Cardiac muscle cell (in vitro differentiated cells and primary cell): ENCODE data around the gene KLK8. TPM values are rescaled to one million over a fixed set of nuclear protein-coding genes. Genes with fewer than 3 reads are reported as not detected.

Source experiments
- DNase-seq, 2 donors: peaks; one replicate each; pipeline versions ENCODE4 v3.0.0 to v3.0.0-alpha.2; 2010 to 2017; ENCODE audit warnings: low read depth in 1 of 2, low spot score in 1 of 2
- H3K27ac ChIP-seq: fragments of 200-600 bp; sonication (generic); 2 replicates; pipeline ENCODE4 v1.5.1; 2016
- H3K27me3 ChIP-seq: fragments of 200-600 bp; sonication (generic); 2 replicates; pipeline ENCODE4 v1.6.0; 2016; ENCODE audit warnings: control low read depth
- H3K36me3 ChIP-seq: fragments of 200-600 bp; sonication (generic); 2 replicates; pipeline ENCODE4 v1.5.1; 2016; ENCODE audit warnings: control low read depth
- H3K4me1 ChIP-seq: fragments of 200-600 bp; sonication (generic); 2 replicates; pipeline ENCODE4 v1.8.1; 2017; ENCODE audit warnings: low read depth, mild to moderate bottlenecking, mixed run types
- H3K4me3 ChIP-seq: fragments of 200-600 bp; sonication (generic); 2 replicates; pipeline ENCODE4 v1.5.1; 2016; ENCODE audit warnings: mild to moderate bottlenecking
- H3K9me3 ChIP-seq: fragments of 200-600 bp; sonication (generic); 2 replicates; pipeline ENCODE4 v1.5.1; 2017; ENCODE audit warnings: low read depth, mild to moderate bottlenecking, control low read depth
- CTCF ChIP-seq: IDR thresholded peaks from 2 replicates; pipeline ENCODE4 v1.5.1; 2012; ENCODE audit warnings: low read depth, mild to moderate bottlenecking, low read length
- polyA plus RNA-seq: library from polyadenylated mRNA; unstranded; fragments of >200 nt; fragmentation: Nextera tagmentation; extraction: Ambion mirVana; gene quantifications from 2 replicates; pipeline ENCODE4 v1.2.1, GENCODE V29; 2016
- total RNA-seq: library from RNA; depleted of rRNA; stranded (reverse); fragments of >200 nt; gene quantifications from 2 replicates; pipeline ENCODE4 v1.2.3, GENCODE V29; 2016

The KLK8 gene
- total and polyA plus RNA-seq, 2 experiments from 2014 or later: not detected

- Histone ChIP-seq H3K4me1 (no peaks in the 10 kb centered on the region), H3K27me3 (peaks cover 34% of the 10 kb centered on the region), H3K36me3 (no peaks in the 10 kb centered on the region), H3K27ac (no peak within 1 kb of the TSS), H3K4me3 (no peak within 1 kb of the TSS), H3K9me3 (no peaks in the 10 kb centered on the region)
- no peak for DNase-seq
- TF ChIP-seq CTCF: no peak
Observed at GRCh38 chr19:50983625-50984292, 17.6 kb downstream of the KLK8 start, which contains the start of gene KLK7. TSS of gene KLK7 (minus strand) at chr19:50983917. CDS start at chr19:50982399, 1,518 bp downstream.

GRCh38 chr19:50982186-50982585 lies 19.2 kb downstream of the KLK8 start:
- Histone ChIP-seq H3K27me3 (peaks cover 29% of the 10 kb centered on the region), H3K9me3 (no peaks in the 10 kb centered on the region), H3K4me1 (no peaks in the 10 kb centered on the region), H3K27ac (no peak overlapping the region), H3K4me3 (no peak overlapping the region), H3K36me3 (no peaks in the 10 kb centered on the region)
- no peak for TF ChIP-seq CTCF
- DNase-seq: no peak

- no peak overlapping the region for H3K4me3 ChIP-seq
- no peak overlapping the region for H3K27ac ChIP-seq
- no peak for DNase-seq
- no peaks in the 10 kb centered on the region for H3K4me1 ChIP-seq
- peaks cover 28% of the 10 kb centered on the region for H3K27me3 ChIP-seq
- no peaks in the 10 kb centered on the region for H3K36me3 ChIP-seq
- no peaks in the 10 kb centered on the region for H3K9me3 ChIP-seq
- TF ChIP-seq CTCF: no peak
Observed at GRCh38 chr19:50981587-50982146, 19.7 kb downstream of the KLK8 start.

- DNase-seq: no peak
Observed at GRCh38 chr19:50980208-50980607, 21.2 kb downstream of the KLK8 start.

GRCh38 chr19:50979758-50980157 lies 21.6 kb downstream of the KLK8 start:
- no peaks in the 10 kb centered on the region for H3K4me1 ChIP-seq

More at GRCh38 chr19:50980208-50980607, 21.2 kb downstream of the KLK8 start:
- Histone ChIP-seq H3K4me3 (no peak overlapping the region), H3K27ac (no peak overlapping the region), H3K36me3 (no peaks in the 10 kb centered on the region), H3K4me1 (no peaks in the 10 kb centered on the region), H3K9me3 (no peaks in the 10 kb centered on the region), H3K27me3 (peaks cover 18% of the 10 kb centered on the region)
- TF ChIP-seq CTCF: no peak

More at GRCh38 chr19:50979758-50980157, 21.6 kb downstream of the KLK8 start:
- Histone ChIP-seq H3K4me3 (no peak overlapping the region), H3K9me3 (no peaks in the 10 kb centered on the region), H3K27me3 (peaks cover 18% of the 10 kb centered on the region), H3K27ac (no peak overlapping the region), H3K36me3 (no peaks in the 10 kb centered on the region)
- no peak for DNase-seq
- no peak for TF ChIP-seq CTCF
